IPS-18c (cell line): ENCODE data around the gene CENPP.

Experiments used
- H3K4me3 ChIP-seq: 2 replicates; pipeline ENCODE4 v1.7.0; 2013; ENCODE audit warnings: low read depth, mild to moderate bottlenecking, low read length, moderate library complexity; ENCODE audit not compliant: insufficient read depth
- H3K9me3 ChIP-seq: one replicate; pipeline ENCODE4 v1.6.1; 2013; ENCODE audit warnings: mild to moderate bottlenecking, low read length, moderate library complexity; ENCODE audit not compliant: control insufficient read depth, insufficient read depth

CENPP gene

DNA sequence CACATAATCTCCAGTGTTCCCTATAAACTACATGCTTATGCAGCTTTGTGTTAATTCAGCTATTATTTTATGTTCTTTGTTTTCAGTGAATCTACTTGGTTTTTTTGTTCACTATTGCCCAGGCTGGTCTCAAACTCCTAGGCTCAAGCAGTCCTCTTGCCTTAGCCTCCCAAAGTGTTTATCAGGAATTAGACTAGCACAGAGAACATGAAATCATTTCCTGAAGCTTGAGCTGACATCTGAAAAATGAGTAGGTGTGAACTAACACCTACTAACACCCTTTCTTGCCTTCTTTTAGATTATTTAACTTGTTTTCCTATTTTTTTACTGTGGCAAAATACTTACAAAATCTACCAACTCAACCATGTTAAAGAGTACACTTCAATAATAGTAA, 25.0 kb downstream of the CENPP start:
- no peaks in the 10 kb centered on the region for H3K9me3 ChIP-seq
- H3K4me3 ChIP-seq: no peak overlapping the region

DNA sequence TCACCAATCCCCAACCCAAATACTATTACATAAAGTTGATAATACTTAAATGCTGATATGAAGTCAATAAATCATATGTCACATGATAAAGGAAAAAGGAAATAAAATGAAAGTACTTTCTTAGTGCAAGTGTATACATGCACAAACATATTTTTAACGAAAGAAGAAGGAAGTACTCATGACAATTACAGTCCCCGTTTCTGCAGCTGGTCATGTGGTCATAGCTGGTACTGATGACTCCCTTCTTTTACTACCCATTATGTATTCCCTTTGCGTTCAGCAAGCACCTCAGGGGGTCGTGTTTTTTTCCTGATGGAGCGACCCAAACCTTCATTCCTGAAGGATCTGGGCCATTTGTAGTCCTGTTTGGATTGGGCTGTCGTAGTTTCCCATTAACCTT, 27.3 kb downstream of the CENPP start:
- Histone ChIP-seq H3K9me3 (no peaks in the 10 kb centered on the region), H3K4me3 (no peak overlapping the region)

DNA sequence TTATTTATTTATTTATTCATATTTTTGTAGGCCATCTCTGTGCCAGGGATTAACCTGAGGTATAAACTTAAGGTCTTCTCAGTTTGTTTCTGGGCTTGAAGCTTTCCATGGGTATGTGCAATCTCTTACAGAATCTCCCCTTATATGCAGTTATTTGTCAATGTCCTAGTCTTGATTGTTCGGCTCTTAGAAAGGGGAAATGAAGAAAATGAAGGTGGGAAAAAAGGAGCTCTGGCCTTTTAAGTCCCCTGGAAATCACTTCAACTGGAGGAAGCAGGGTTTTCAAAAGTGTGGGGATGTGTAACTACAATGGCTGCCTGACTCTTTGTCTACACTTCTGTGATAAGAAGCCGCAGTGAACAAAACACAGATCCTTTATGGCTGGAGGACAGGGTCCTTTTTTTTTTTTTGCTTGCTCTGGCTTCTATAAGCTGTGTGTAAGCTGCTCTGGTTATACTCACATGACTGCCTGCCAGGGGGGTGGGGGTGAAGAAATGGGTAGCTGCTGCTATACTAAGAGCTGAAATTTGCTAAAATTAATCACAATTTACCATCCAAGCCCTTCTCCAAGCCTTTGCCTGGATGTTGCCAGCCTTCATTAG, 33.7 kb downstream of the CENPP start:
- H3K9me3 ChIP-seq: no peaks in the 10 kb centered on the region
- H3K4me3 ChIP-seq: no peak overlapping the region

DNA sequence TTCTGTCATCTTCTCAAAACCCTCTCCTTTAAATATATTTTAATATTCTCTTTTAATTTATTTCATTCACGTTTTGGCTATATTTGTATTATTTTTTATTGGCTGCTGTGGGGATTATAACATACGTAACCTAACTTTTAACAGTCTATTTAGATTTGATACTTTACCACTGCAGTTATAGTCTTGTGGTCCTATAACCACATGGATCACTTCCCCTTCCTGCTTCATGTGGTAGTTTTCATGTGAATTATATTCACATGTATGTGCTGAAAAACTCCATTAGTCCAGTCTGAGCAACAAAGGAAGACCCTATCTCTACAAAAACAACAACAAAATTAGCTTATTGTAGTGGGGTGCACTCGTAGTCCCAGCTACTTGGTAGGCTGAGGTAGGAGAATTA, 34.3 kb downstream of the CENPP start:
- no peak overlapping the region for H3K4me3 ChIP-seq
- no peaks in the 10 kb centered on the region for H3K9me3 ChIP-seq

DNA sequence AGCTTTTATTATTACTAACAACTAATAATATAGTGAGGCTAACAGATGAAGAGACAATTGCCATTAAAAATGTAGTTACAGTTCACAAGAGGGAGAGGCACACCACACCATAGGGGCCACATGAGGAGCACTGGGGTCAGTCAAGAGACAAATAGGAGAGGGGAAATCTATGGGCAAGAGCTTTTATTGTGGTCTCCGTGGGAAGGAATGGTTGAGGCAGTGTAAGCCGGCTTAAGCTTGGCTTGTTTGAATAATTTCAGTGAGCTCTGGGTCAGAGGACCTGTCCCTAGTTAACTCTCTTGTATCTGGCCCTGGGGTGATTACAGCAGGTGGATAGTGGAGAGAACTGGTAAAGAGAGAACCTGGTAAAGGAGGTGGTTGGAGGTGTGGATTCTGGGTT, 43.3 kb downstream of the CENPP start:
- H3K4me3 ChIP-seq: no peak overlapping the region
- no peaks in the 10 kb centered on the region for H3K9me3 ChIP-seq

DNA sequence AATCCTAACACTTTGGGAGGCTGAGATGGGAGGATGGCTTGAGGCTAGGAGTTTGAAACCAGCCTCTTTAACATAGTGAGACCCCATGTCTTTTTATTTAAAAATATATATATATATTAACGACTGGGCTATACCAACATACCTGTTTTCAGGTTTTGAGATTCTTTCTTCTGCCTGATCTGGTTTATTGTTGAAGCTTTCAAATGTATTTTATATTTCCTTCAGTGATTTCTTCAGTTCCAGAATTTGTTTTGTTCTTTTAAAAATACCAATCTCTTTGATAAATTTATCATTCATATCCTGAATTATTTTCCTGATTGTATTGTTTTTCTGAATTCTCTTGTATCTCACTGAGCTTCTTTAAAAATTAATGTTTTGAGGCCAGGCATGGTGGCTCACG, 47.4 kb downstream of the CENPP start:
- Histone ChIP-seq H3K4me3 (no peak overlapping the region), H3K9me3 (no peaks in the 10 kb centered on the region)

DNA sequence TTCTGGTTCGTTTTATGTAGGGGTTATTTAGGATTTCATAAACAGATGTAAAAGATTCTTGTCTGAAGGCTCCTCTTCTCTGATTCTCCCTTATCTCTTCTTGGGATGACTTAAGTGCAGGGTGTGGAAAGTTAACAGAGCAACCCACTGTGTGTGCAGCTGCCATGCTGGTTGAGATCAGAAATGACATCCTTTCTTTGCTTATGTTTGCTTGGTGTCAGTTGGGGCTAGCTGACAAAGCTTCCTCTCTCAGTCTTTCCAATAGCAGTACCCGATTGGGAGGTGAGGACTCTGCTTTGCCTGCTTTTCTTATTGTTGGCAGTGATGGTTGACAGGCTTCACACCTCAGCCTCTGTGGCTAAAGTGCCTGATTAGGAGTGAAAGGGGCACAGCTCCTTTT, 52.1 kb downstream of the CENPP start:
- Histone ChIP-seq H3K4me3 (no peak overlapping the region), H3K9me3 (no peaks in the 10 kb centered on the region)

DNA sequence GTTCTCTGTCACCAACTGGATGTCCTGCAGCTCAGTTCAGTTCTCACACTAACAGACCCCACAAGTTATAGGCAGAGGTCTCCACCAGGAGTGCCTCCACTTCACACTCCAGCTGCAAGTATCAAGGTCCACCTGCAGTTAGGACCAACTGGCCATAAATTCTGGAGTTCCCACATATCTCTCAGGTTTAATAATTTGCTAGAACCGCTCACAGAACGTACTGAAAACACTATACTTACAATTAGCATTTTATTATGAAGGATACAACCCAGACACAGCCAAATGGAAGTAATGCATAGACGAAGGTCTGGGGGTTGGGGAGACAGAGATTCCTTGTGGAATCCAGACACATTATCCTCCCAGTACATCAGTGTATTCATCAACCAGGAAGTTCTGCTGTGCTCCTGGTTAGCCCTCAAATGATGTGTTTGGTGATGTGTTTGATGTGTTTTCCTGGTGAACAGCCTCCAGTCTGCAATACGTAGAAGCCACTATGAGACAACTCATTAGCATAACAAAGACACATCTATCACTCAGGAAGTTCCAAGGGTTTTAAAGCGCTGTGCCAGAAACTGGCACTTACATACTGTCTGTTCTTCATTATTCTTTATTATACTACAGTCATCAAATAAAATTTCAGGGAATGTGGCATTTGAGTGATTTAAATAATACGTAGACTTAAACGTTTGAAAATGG, 53.3 kb downstream of the CENPP start:
- Histone ChIP-seq H3K9me3 (no peaks in the 10 kb centered on the region), H3K4me3 (no peak overlapping the region)

DNA sequence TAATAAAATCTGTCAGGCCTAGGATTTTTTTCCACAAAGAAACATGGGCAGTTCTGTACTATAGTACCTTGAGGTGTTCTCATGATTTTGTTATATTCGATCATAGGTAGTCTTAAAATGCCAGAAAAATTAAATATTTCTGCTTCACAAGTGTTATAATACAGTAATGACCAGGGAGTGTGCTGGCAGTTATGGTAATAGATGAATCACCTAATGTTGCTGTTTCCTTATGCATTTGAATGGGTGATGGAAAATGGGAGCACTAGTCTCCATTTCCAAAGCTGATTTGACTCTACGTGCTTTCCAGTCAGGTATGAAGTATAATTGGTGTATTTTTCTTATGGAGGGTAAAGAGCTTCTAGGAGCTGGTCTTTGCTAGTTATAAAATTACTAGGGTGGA, 54.9 kb downstream of the CENPP start:
- Histone ChIP-seq H3K9me3 (no peaks in the 10 kb centered on the region), H3K4me3 (no peak overlapping the region)

DNA sequence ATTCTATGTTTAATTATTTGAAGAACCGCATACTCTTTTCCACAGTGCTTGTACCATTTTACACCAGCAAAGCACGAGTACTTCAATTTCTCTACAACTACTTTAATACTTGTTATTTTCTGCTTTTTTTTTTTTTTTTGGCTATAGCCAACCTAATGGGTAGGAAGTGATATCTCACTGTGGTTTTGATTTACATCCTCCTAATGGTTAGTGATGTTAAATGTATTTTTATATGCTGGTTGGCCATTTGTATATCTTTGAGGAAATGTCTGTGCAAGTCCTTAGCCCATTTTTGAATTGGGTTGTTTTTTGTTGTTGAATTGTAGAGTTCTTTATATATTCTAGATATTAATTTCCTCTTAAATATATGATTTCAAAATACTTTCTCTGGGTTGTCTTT, 56.0 kb downstream of the CENPP start:
- H3K4me3 ChIP-seq: no peak overlapping the region
- no peaks in the 10 kb centered on the region for H3K9me3 ChIP-seq

DNA sequence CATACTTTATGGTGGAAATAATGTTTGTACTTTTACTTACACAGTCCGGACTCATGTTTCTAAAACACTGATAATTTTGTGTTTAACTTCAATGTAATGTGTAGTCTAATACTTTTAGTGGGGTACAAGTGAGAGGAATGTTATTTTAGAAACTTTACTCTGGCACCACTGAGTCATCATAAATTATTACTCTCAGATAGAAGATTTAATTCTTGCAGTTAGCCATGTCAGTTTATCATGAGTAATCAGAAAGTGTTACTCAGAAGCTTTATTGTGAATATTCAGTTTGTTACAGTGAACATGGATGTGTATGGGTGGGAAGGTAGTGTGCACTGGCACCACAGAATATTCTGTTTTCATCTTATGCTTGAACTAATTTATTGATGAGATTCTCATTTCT, 58.6 kb downstream of the CENPP start:
- Histone ChIP-seq H3K4me3 (no peak overlapping the region), H3K9me3 (no peaks in the 10 kb centered on the region)

DNA sequence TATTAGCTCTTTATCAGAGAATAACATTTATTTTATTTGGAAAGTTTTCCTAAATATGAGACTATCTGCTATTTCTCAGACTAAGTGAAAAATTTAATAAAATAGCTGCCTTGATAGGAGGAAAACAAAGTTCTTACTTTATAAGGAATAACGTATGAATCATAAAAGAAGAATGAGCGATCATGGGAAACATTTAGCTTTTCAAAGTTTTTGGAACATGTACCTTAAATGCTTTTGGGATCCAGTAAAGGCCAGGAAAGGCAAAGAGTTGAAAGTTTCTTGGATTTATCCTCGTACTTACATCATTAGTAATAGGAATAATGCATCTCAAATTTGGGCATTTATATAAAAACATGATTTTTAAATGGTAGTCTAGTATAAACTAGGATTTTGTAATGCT, 59.2 kb downstream of the CENPP start:
- no peaks in the 10 kb centered on the region for H3K9me3 ChIP-seq
- H3K4me3 ChIP-seq: no peak overlapping the region

DNA sequence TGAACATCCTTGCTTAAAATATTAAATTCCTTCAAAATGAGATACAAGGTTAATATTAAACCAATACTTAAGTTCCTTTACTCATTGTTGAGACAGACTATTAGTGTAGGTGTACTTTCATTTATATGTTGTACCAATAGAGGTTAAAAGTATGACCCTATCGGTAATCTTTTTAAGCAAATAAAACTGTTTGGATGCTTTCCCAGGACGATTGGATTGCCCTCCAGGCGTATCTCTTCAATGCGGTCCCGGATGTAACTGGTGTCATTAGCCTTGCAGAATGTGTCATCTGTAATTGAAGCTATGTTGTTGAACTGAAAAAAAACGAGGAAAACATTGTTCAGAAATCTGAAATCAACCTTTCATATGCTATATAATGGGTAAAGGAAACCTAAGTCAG, 59.7 kb downstream of the CENPP start:
- no peaks in the 10 kb centered on the region for H3K9me3 ChIP-seq
- no peak overlapping the region for H3K4me3 ChIP-seq

DNA sequence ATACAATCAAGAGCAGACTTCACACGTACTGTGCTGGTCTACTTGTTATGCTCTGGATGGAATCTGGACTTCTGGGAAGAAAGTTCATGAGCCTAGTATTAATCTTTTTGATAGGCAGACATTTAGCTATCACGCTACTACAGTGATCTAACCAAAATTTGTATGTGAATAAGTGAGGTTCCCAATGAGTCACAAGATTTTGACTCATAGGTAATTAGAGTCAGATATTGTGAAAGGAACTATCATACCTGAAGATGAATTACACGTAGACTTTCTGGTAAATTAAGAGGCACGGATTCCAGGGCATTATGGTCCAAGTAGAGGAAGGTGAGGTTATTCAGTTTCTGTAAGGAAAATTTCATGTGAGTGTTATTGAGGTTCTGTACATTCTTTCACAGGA, 60.2 kb downstream of the CENPP start:
- H3K4me3 ChIP-seq: no peak overlapping the region
- H3K9me3 ChIP-seq: no peaks in the 10 kb centered on the region

DNA sequence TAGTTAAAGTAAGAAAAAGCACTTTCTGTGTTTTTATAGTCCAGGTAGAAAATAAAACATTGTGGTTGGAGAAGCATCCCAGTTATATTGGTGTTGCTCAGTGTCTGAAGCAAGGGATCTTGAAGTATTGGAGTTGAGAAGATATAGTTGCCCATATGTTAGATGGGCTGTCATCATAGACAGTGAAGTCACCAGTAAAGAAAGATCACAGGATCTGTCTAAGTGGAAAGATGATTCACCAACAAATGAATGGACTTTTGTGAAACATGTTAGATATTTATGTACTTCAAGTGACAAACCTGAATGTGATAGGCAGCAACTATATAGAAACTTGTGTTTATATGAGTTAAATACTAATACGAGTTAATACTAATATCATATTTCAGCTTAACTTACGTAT, 66.9 kb downstream of the CENPP start:
- H3K9me3 ChIP-seq: no peaks in the 10 kb centered on the region
- H3K4me3 ChIP-seq: no peak overlapping the region

DNA sequence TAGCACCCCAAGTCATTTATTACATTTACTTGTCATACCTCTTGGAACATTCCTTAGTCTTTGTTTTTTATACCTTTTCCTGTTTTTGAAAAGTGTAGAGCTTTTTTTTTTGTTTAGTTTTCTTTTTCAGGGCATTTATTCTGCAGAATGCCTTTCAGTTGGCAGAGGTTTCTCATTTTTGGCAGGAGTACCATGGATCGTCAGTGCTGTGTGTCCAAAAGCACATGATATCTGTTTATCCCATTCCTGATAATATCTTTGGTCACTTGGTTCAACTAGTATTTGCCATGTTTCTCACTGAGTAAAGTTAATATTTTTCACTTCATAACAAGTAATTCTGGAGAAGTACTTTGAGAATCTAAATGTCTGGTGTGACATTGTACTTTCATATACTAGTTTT, 67.9 kb downstream of the CENPP start:
- Histone ChIP-seq H3K9me3 (no peaks in the 10 kb centered on the region), H3K4me3 (no peak overlapping the region)

DNA sequence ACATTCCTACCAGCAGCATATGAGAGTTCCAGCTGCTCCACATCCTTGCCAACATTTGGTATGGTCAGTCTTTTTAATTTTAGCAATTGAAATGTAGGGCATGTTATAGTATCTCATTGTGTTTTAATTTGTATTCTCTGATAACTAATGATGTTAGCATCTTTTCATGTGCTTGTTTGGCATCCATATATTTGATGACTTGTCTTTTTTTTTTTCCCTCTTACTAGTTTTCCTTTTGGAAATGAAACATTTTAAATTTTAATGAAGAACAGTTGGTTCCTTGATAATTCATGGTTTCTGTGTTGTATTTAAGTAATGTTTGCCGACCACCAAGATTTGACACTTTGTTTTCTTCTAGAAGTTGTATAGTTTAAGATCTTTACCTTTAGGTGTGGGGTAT, 69.9 kb downstream of the CENPP start:
- Histone ChIP-seq H3K4me3 (no peak overlapping the region), H3K9me3 (no peaks in the 10 kb centered on the region)

DNA sequence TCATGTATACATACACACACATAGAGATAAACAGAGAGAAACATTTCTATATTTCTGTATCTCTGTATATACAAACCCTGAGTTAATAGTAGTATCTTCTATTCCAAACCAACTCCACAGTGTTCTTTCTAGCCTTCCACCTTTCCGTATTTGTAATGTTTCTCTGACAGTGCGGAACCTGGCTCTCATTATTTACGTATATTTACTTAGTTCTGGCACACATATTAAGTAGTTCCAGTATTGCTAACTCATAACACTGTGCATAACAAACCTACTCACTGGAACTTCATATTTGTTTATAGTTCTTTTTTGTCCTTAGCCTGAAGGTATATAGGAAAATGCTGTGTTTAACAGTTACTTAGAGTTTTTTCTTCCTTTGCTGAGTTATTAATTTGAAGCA, 72.1 kb downstream of the CENPP start:
- H3K9me3 ChIP-seq: no peaks in the 10 kb centered on the region

DNA sequence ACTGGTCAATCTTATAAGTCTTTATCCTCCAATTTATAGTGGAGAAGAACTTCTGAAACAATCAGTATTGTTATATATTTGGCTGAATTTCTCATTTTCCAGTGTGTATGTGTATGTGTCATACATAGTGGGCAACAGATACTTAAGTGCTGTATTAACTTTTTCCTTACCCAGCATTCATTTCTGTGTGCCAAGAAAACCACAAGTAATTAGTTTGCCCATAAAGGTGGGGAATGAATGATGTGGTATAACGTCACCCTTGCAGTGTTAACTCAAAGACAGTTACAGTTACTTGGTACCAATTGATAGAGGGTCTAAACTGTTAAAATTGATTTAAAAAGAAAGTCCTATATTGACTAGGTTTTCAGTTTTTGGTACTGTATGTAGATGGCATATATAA, 76.6 kb downstream of the CENPP start:
- H3K4me3 ChIP-seq: no peak overlapping the region
- no peaks in the 10 kb centered on the region for H3K9me3 ChIP-seq

More for the DNA sequence above, 72.1 kb downstream of the CENPP start:
- no peak overlapping the region for H3K4me3 ChIP-seq
